ENCODE data around the gene BEND6.

BEND6 gene

GRCh38 chr6:56927538-56928453 lies 27.1 kb upstream of the BEND6 start:
- H3K27me3 Mint-ChIP-seq: peaks cover 58% of the 10 kb centered on the region
- no peaks in the 10 kb centered on the region for H3K4me1 Mint-ChIP-seq
- H3K9me3 Mint-ChIP-seq: no peaks in the 10 kb centered on the region
- DNase-seq (ENCODE audit: low spot score in 2 of 2) (no peak), ATAC-seq (replicated peaks; ENCODE audit: extremely low read depth, poor library complexity, severe bottlenecking) (no peak)
- no peak overlapping the region for H3K4me3 Mint-ChIP-seq
- no peak overlapping the region for H3K27ac Mint-ChIP-seq (ENCODE audit: low read depth)
- no peaks in the 10 kb centered on the region for H3K36me3 Mint-ChIP-seq (ENCODE audit: insufficient read depth)

DNA sequence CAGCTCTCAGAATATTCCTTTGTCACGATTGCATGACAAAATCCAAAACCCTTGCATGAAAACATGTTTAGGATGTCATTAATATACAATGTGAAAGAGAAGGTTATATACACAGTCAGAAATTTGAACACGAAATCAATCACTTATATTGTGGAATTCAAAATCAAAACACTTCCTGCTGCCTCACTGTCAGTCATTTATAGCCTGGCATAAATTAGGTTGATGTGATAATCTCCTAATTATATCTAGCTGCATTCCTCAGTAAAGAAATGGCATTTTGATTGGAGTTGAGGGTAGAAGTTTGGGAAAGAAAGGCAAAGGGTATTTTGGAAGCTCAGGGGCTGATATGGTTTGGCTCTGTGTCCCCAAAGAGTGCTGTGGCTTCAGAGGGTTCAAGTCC lies 24.1 kb upstream of the BEND6 start:
- DNase-seq (ENCODE audit: low spot score in 2 of 2): no peak
- no peak for ATAC-seq (replicated peaks; ENCODE audit: extremely low read depth, poor library complexity, severe bottlenecking)
- Mint-ChIP-seq H3K4me3 (no peak overlapping the region), H3K36me3 (ENCODE audit: insufficient read depth) (no peaks in the 10 kb centered on the region), H3K9me3 (no peaks in the 10 kb centered on the region), H3K4me1 (no peaks in the 10 kb centered on the region), H3K27ac (ENCODE audit: low read depth) (no peak overlapping the region), H3K27me3 (peaks cover 46% of the 10 kb centered on the region)

DNA sequence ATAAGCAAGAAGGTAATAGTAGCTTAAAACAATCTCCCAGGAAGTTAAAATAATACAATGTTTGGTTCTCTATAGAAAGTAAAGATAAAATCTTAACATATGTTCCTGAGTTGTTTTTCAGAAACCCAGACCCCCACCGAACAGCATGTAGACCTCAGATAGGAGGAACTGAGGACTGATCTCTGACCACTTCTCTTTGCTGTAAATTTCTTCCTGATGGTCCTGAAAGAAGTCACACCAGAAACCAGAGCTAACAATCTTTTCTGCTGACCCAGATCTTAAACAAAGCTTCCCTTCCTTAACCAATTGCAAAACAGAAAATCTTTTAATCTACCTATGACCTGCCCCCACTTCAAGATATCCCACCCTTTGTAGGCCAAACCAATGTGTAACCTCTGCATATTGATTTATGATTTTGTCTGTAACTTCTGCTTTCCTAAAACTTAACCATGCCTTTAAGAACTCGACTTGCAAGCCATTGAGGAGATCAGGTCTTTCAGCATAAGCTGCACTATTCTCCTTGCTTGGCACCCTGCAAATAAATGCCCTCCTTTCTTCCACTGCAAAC lies 21.9 kb upstream of the BEND6 start:
- H3K36me3 Mint-ChIP-seq (ENCODE audit: insufficient read depth): no peaks in the 10 kb centered on the region
- peaks cover 34% of the 10 kb centered on the region for H3K27me3 Mint-ChIP-seq
- H3K4me3 Mint-ChIP-seq: no peak overlapping the region
- DNase-seq (ENCODE audit: low spot score in 2 of 2) (no peak), ATAC-seq (replicated peaks; ENCODE audit: extremely low read depth, poor library complexity, severe bottlenecking) (no peak)
- no peaks in the 10 kb centered on the region for H3K9me3 Mint-ChIP-seq
- H3K27ac Mint-ChIP-seq (ENCODE audit: low read depth): no peak overlapping the region
- H3K4me1 Mint-ChIP-seq: no peaks in the 10 kb centered on the region

- DNase-seq (ENCODE audit: low spot score in 2 of 2): no peak
- ATAC-seq (replicated peaks; ENCODE audit: extremely low read depth, poor library complexity, severe bottlenecking): no peak
- Mint-ChIP-seq H3K9me3 (no peaks in the 10 kb centered on the region), H3K4me1 (no peaks in the 10 kb centered on the region), H3K4me3 (no peak overlapping the region), H3K27me3 (peaks cover 30% of the 10 kb centered on the region), H3K36me3 (ENCODE audit: insufficient read depth) (no peaks in the 10 kb centered on the region), H3K27ac (ENCODE audit: low read depth) (no peak overlapping the region)
These were observed 21.3 kb upstream of the BEND6 start for GRCh38 chr6:56933650-56934049.

GRCh38 chr6:56934876-56935275 lies 20.0 kb upstream of the BEND6 start:
- DNase-seq (ENCODE audit: low spot score in 2 of 2): no peak
- H3K4me1 Mint-ChIP-seq: no peaks in the 10 kb centered on the region
- H3K27ac Mint-ChIP-seq (ENCODE audit: low read depth): no peak overlapping the region
- peaks cover 6% of the 10 kb centered on the region for H3K9me3 Mint-ChIP-seq
- H3K4me3 Mint-ChIP-seq: no peak overlapping the region
- H3K36me3 Mint-ChIP-seq (ENCODE audit: insufficient read depth): no peaks in the 10 kb centered on the region
- ATAC-seq (replicated peaks; ENCODE audit: extremely low read depth, poor library complexity, severe bottlenecking): no peak
- H3K27me3 Mint-ChIP-seq: peaks cover 30% of the 10 kb centered on the region

- H3K36me3 Mint-ChIP-seq (ENCODE audit: insufficient read depth): no peaks in the 10 kb centered on the region
- no peak for ATAC-seq (replicated peaks; ENCODE audit: extremely low read depth, poor library complexity, severe bottlenecking)
- no peak for DNase-seq (ENCODE audit: low spot score in 2 of 2)
- H3K27me3 Mint-ChIP-seq: peaks cover 20% of the 10 kb centered on the region
- no peak overlapping the region for H3K27ac Mint-ChIP-seq (ENCODE audit: low read depth)
- H3K9me3 Mint-ChIP-seq: peaks cover 13% of the 10 kb centered on the region
- H3K4me1 Mint-ChIP-seq: no peaks in the 10 kb centered on the region
- no peak overlapping the region for H3K4me3 Mint-ChIP-seq
These were observed 18.4 kb upstream of the BEND6 start for GRCh38 chr6:56936466-56936865.

- no peak for ATAC-seq (replicated peaks; ENCODE audit: extremely low read depth, poor library complexity, severe bottlenecking)
- peaks cover 9% of the 10 kb centered on the region for H3K27me3 Mint-ChIP-seq
- H3K27ac Mint-ChIP-seq (ENCODE audit: low read depth): no peak overlapping the region
- peaks cover 18% of the 10 kb centered on the region for H3K9me3 Mint-ChIP-seq
- no peak for DNase-seq (ENCODE audit: low spot score in 2 of 2)
- no peaks in the 10 kb centered on the region for H3K4me1 Mint-ChIP-seq
- no peak overlapping the region for H3K4me3 Mint-ChIP-seq
- no peaks in the 10 kb centered on the region for H3K36me3 Mint-ChIP-seq (ENCODE audit: insufficient read depth)
These were observed 16.2 kb upstream of the BEND6 start for GRCh38 chr6:56938649-56939191.

- Mint-ChIP-seq H3K4me1 (no peaks in the 10 kb centered on the region), H3K4me3 (no peak overlapping the region), H3K36me3 (ENCODE audit: insufficient read depth) (no peaks in the 10 kb centered on the region), H3K9me3 (peaks cover 18% of the 10 kb centered on the region), H3K27ac (ENCODE audit: low read depth) (no peak overlapping the region), H3K27me3 (peaks cover 24% of the 10 kb centered on the region)
- DNase-seq (ENCODE audit: low spot score in 2 of 2): no peak
- ATAC-seq (replicated peaks; ENCODE audit: extremely low read depth, poor library complexity, severe bottlenecking): no peak
These were observed 14.4 kb upstream of the BEND6 start for GRCh38 chr6:56940463-56940862.

DNA sequence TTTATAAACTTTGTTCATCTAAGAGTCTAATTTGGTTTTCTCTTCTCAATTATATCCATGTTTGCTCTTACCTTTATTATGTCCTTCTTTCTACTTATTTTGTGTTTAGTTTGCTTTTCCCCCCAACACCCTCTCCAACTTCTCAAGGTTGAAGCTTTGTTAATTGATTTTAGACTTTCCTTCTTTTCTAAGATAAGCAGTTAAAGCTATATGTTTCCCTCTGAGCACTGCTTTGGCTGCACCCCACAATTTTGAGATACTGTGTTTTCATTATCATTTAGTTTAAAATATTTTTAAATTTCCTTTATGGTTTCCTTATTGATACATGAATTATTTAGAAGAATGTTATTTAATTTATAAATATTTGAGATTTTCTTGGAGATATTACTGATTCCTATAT lies 13.9 kb upstream of the BEND6 start:
- H3K9me3 Mint-ChIP-seq: peaks cover 18% of the 10 kb centered on the region
- H3K4me3 Mint-ChIP-seq: no peak overlapping the region
- H3K4me1 Mint-ChIP-seq: no peaks in the 10 kb centered on the region
- ATAC-seq (replicated peaks; ENCODE audit: extremely low read depth, poor library complexity, severe bottlenecking) (no peak), DNase-seq (ENCODE audit: low spot score in 2 of 2) (no peak)
- H3K27ac Mint-ChIP-seq (ENCODE audit: low read depth): no peak overlapping the region
- H3K27me3 Mint-ChIP-seq: peaks cover 29% of the 10 kb centered on the region
- H3K36me3 Mint-ChIP-seq (ENCODE audit: insufficient read depth): no peaks in the 10 kb centered on the region

DNA sequence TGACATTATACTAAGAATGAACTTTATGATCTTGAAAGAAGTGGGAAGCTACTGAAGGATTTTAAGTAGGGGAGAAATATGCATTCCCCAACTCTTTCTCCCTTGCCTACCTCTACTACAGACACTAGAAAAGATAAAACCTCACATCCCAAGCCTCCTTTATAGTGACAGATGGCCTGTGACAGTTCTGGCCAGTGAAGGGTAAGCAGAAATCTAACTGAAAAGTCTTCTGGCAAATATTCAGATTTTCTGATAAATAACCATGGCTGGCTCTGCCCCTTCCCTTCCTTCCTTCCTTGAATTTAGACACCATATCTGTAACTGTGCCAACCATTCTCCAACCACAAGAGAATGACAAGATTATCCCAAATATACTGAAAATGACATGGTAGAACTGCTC lies 10.2 kb upstream of the BEND6 start:
- H3K27ac Mint-ChIP-seq (ENCODE audit: low read depth): no peak overlapping the region
- no peaks in the 10 kb centered on the region for H3K4me1 Mint-ChIP-seq
- H3K27me3 Mint-ChIP-seq: peaks cover 47% of the 10 kb centered on the region
- no peaks in the 10 kb centered on the region for H3K36me3 Mint-ChIP-seq (ENCODE audit: insufficient read depth)
- no peak overlapping the region for H3K4me3 Mint-ChIP-seq
- no peak for ATAC-seq (replicated peaks; ENCODE audit: extremely low read depth, poor library complexity, severe bottlenecking)
- no peak for DNase-seq (ENCODE audit: low spot score in 2 of 2)
- H3K9me3 Mint-ChIP-seq: peaks cover 12% of the 10 kb centered on the region

DNA sequence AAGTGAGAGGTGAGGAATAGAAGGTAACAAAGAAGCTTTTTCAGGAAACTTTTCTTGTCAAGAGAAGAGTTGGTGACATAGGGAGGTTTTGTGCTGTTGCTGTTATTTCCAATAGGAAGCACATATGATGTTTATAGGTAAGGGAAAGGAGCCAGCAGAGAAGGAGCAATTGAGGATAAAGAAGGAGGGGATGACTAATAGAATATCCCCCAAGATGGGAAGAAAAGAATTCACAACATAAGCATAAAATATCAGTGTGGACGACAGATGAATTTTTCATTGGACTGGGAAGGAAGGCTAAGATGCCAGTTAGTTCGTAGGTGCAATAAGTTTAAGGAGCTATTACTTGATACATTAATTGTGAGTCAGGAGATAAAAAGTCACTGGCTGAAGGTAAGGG lies 8.5 kb upstream of the BEND6 start:
- ATAC-seq (replicated peaks; ENCODE audit: extremely low read depth, poor library complexity, severe bottlenecking) (no peak), DNase-seq (ENCODE audit: low spot score in 2 of 2) (no peak)
- H3K27me3 Mint-ChIP-seq: peaks cover 53% of the 10 kb centered on the region
- peaks cover 4% of the 10 kb centered on the region for H3K9me3 Mint-ChIP-seq
- H3K4me3 Mint-ChIP-seq: no peak overlapping the region
- no peaks in the 10 kb centered on the region for H3K36me3 Mint-ChIP-seq (ENCODE audit: insufficient read depth)
- H3K4me1 Mint-ChIP-seq: no peaks in the 10 kb centered on the region
- no peak overlapping the region for H3K27ac Mint-ChIP-seq (ENCODE audit: low read depth)

DNA sequence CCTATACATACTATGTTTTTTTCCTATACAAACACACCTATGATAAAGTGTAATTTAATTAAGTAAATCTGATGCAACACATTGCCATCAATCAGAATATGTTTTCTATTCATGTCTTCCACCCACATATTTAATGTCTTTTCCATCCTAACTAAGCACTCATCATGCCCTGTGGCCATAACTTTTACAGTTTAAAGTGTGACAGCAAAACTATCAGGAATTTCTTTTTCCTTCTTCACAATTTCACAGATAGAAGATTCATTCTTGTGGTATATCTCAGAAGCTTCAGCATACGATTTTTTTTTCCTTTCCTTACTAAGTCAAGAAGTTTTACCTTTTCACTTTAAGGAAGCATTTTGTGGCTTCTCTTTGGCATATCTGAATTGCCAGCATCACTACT lies 7.0 kb upstream of the BEND6 start:
- Mint-ChIP-seq H3K4me1 (no peaks in the 10 kb centered on the region), H3K4me3 (no peak overlapping the region), H3K27ac (ENCODE audit: low read depth) (no peak overlapping the region), H3K27me3 (peaks cover 60% of the 10 kb centered on the region), H3K36me3 (ENCODE audit: insufficient read depth) (no peaks in the 10 kb centered on the region), H3K9me3 (no peaks in the 10 kb centered on the region)
- no peak for DNase-seq (ENCODE audit: low spot score in 2 of 2)
- ATAC-seq (replicated peaks; ENCODE audit: extremely low read depth, poor library complexity, severe bottlenecking): no peak

GRCh38 chr6:56949265-56949664 lies 5.6 kb upstream of the BEND6 start:
- no peak overlapping the region for H3K27ac Mint-ChIP-seq (ENCODE audit: low read depth)
- ATAC-seq (replicated peaks; ENCODE audit: extremely low read depth, poor library complexity, severe bottlenecking) (no peak), DNase-seq (ENCODE audit: low spot score in 2 of 2) (no peak)
- H3K4me1 Mint-ChIP-seq: peaks cover 10% of the 10 kb centered on the region
- H3K9me3 Mint-ChIP-seq: no peaks in the 10 kb centered on the region
- H3K4me3 Mint-ChIP-seq: no peak overlapping the region
- H3K36me3 Mint-ChIP-seq (ENCODE audit: insufficient read depth): peaks cover under 1% of the 10 kb centered on the region
- peaks cover 70% of the 10 kb centered on the region for H3K27me3 Mint-ChIP-seq
